HAP-1 (cell line): Measurements from ENCODE around the gene ELF5.

Experiments
- DNase-seq, 2 experiments: peaks; one replicate each; pipeline ENCODE4 v3.0.0-alpha.2; 2016 to 2020; ENCODE audit warnings: low spot score in 2 of 2
- H3K27me3 ChIP-seq: fragments of 250-450 bp; sonication (Bioruptor Pico); 2 replicates; pipeline ENCODE4 v1.5.1; 2020; ENCODE audit warnings: low read depth, mild to moderate bottlenecking, moderate library complexity
- H3K36me3 ChIP-seq: fragments of 250-450 bp; sonication (Bioruptor Pico); replicated peaks from 2 replicates; pipeline ENCODE4 v1.5.1; 2020; ENCODE audit warnings: mild to moderate bottlenecking
- H3K4me1 ChIP-seq: fragments of 250-450 bp; sonication (Bioruptor Pico); 2 replicates; pipeline ENCODE4 v1.5.1; 2020; ENCODE audit warnings: mild to moderate bottlenecking
- H3K4me3 ChIP-seq: fragments of 250-450 bp; sonication (Bioruptor Pico); 2 replicates; pipeline ENCODE4 v1.5.1; 2020; ENCODE audit warnings: mild to moderate bottlenecking, moderate library complexity
- H3K9me3 ChIP-seq: fragments of 250-450 bp; sonication (Bioruptor Pico); 2 replicates; pipeline ENCODE4 v1.5.1; 2020; ENCODE audit warnings: mild to moderate bottlenecking, moderate library complexity
- in situ Hi-C: fragments of 300-500 bp; cut with MboI; formaldehyde crosslinking; loops from 3 replicates; pipeline ENCODE4 v1.14.3; 2020; ENCODE audit warnings: low sequenced_read_pairs, inconsistent platforms, mixed read lengths

Gene ELF5

DNA sequence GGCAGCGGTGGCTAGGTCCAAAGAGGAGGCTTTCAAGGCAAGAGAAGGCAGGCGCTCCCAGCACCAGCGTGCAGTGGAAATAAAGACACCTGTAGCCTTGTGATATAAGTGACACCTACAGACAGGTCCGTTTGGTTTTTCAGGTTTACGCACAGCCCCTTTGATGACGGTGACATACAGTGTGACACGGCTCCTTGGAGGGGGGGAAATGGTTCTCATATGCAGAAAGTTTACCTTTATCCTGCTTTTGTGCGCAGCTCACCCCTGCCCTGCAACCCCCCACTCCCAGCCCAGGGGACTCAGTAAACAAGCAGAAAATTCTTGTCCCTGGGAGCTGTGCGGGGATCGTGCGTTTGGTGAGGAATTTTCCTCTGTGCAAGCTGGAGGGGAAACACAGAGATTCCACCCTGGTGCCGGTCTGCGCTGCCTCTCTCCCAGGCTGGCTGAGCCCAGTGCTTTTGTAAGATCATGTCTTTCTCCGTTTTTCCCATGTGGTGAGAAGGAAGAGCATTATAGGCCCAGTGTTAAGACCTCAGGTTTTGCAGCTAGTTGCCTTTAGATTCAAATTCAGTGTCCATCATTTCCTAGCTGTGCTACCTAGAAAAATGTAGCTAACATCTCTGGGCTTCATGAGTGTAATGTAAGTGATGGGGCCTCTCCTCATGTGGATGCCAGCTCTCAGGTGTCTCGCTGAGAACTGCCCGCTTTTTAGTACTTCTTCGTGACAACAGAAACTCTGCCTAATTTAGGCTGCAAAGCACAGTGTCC, at the start of gene ELF5:
Gene ELF5, minus strand, starts transcription at position 113 of the 768 bp plus-strand sequence. CDS start 8,045 bp downstream, outside the sequence.
- Histone ChIP-seq H3K4me1 (no peaks in the 10 kb centered on the region), H3K36me3 (no peaks in the 10 kb centered on the region)
- in situ Hi-C loops, result no loop called here

DNA sequence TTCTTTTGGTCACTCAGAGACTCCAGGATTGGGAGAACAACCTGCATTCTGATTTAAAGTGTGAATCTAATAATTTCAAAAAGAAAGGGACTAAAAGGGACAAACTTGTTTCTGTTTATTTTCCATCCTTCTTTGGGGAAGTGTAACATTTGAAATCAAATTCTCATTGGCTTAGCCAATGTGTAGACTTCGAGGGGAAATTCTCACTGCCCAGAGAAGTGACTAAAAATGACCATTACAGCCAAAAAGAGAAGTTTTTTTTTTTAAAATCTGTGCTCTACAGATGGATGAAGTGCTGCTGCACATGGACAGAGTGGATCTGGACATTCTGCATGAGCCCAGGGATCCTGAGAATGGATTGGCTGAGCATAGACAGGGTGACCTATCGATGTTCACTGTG, 49.4 kb upstream of the ELF5 start:
- no peak overlapping the region for H3K4me3 ChIP-seq
- H3K36me3 ChIP-seq, result no peaks in the 10 kb centered on the region
- H3K9me3 ChIP-seq, result no peaks in the 10 kb centered on the region
- in situ Hi-C loops, result no loop called here
- H3K27me3 ChIP-seq, result no peaks in the 10 kb centered on the region
- DNase-seq, result no peak
- no peaks in the 10 kb centered on the region for H3K4me1 ChIP-seq

More for the DNA sequence above, at the start of gene ELF5:
- Histone ChIP-seq H3K27me3 (no peaks in the 10 kb centered on the region; the same call in none of the 2 replicates), H3K9me3 (no peaks in the 10 kb centered on the region), H3K4me3 (no peak within 1 kb of the TSS)
- DNase-seq, result no peak

DNA sequence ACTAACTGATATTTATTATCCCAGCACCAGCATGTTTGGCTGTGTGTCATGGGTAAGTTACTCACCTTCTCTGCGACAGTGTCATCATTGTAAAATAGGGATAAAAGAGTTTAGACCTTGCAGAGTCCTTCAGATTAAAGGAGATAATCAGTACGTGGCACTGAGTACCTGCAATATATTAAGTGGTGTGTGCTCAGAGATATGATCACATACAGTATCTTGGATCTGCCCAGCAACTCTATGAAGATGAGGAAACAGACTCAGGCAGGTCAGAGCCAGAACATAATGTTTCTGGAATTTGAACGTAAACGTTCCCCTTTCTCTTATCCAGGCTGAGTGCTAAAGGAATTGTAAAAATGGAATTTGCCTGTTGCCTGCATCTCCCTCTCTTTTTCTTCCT, 46.9 kb upstream of the ELF5 start:
- no peaks in the 10 kb centered on the region for H3K9me3 ChIP-seq

DNA sequence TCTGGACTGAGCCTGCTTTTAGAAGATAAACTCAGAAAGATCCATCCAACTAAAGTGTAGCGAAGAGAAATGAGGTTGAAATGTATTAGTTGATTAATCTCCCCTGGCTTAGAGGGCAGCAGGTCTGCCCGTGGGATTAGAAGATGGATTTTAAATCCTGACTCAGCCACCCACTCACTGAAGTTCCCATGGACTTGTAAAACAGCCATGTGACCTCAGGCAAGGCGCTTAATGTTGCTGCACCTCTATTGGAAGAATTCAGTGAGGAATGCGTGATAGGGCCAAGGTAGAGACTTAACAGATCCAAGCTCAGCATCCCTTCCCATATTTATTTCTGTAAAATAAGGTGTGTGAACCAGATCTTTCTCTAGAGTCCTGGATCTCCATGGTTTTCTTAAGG, 45.1 kb upstream of the ELF5 start:
- in situ Hi-C loops, result no loop called here
- H3K4me1 ChIP-seq, result no peaks in the 10 kb centered on the region
- no peaks in the 10 kb centered on the region for H3K9me3 ChIP-seq
- H3K36me3 ChIP-seq, result no peaks in the 10 kb centered on the region
- H3K4me3 ChIP-seq, result no peak overlapping the region
- DNase-seq, result no peak
- H3K27me3 ChIP-seq, result no peaks in the 10 kb centered on the region

More for the DNA sequence above, 46.9 kb upstream of the ELF5 start:
- no peaks in the 10 kb centered on the region for H3K27me3 ChIP-seq
- DNase-seq, result no peak
- H3K4me1 ChIP-seq, result no peaks in the 10 kb centered on the region
- H3K36me3 ChIP-seq, result no peaks in the 10 kb centered on the region
- H3K4me3 ChIP-seq, result no peak overlapping the region
- in situ Hi-C loops, result no loop called here

DNA sequence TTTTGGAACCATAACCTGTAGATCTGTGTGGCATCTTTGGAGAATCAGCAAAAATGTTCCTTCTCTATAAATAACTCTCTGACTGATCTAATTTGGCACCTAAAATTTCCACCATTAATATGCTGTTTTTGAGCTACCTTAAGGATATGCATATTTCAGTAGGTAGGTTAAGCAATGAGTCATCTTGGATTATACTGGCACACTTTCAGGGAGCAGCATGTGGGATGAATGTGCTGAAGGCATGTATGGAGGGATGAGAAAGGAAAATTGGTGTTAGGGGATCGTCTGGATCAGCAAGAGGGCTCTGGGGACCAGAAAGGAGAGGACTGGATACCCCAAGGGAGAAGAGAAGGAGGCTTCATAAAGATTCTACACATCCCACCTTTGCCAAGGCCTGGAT, 44.6 kb upstream of the ELF5 start:
- Histone ChIP-seq H3K4me3 (no peak overlapping the region), H3K36me3 (no peaks in the 10 kb centered on the region), H3K9me3 (no peaks in the 10 kb centered on the region), H3K4me1 (no peaks in the 10 kb centered on the region), H3K27me3 (no peaks in the 10 kb centered on the region)
- in situ Hi-C loops, result no loop called here
- DNase-seq, result no peak

DNA sequence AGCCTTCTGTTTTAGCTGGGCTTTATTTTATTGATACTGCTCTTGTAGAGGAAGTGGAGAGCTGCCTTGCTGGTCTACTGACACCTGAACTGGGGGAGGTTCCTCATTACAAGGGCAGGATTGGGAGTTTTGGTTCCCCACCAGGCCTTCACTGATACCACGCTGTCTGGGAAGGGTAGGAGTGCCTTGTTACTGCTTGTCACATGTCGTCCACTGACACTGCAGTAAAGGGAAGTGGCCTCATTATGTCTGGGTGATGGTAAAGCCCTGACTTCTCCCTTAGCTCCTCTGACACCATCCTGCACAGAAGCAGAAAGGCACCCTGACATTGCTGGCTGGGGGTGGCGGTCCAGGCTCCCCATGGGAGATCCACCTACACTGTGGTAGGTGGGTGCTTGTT, 38.7 kb upstream of the ELF5 start:
- Histone ChIP-seq H3K9me3 (no peaks in the 10 kb centered on the region), H3K4me3 (no peak overlapping the region), H3K4me1 (no peaks in the 10 kb centered on the region), H3K27me3 (no peaks in the 10 kb centered on the region), H3K36me3 (no peaks in the 10 kb centered on the region)
- in situ Hi-C loops, result no loop called here
- no peak for DNase-seq

DNA sequence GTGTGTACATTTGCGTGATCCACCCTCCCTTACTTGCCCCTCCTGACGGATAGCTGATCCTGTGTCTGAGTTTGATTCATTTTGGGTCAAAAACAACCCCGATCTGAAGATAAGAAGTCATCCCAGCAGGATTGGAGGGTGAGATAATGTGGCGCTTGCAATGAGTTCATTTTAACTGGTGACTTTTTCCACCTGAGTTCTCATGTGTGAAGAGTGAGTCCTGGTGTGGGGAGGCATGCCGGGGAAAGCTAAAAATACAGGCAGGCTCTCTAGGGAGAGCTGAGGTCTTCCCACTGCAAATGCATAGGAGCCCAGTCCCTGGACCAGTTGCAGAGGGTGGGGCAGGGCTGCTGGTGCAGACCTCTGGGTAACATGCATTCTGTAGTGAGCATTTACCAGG, 35.7 kb upstream of the ELF5 start:
- in situ Hi-C loops, result no loop called here
- no peak overlapping the region for H3K4me3 ChIP-seq
- H3K36me3 ChIP-seq, result no peaks in the 10 kb centered on the region
- no peak for DNase-seq
- H3K4me1 ChIP-seq, result peaks cover 4% of the 10 kb centered on the region; the same call in 1 of the 2 replicates
- H3K9me3 ChIP-seq, result no peaks in the 10 kb centered on the region
- no peaks in the 10 kb centered on the region for H3K27me3 ChIP-seq

DNA sequence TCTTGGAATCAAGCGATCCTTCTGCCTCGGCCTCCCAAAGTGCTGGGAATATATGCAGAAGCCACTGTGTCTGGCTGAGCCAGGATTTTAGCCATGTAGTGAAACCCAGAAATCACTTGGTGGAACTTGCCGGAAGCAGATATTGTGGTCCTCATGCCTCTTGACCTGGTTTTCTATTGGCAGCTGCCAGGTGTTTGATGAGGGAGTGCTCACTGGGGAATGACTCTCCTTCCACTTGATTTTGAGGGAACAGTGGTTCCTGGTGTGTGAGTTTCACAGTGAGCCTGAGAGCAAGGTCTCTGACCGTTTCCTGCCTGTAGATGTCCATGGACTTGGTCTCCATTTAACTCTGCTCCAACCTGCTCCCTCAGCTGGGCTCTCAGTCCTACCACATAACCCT, 34.7 kb upstream of the ELF5 start:
- Histone ChIP-seq H3K9me3 (no peaks in the 10 kb centered on the region), H3K36me3 (no peaks in the 10 kb centered on the region), H3K27me3 (no peaks in the 10 kb centered on the region), H3K4me1 (peaks cover 4% of the 10 kb centered on the region; the same call in 1 of the 2 replicates), H3K4me3 (no peak overlapping the region)
- no peak for DNase-seq
- in situ Hi-C loops, result no loop called here

DNA sequence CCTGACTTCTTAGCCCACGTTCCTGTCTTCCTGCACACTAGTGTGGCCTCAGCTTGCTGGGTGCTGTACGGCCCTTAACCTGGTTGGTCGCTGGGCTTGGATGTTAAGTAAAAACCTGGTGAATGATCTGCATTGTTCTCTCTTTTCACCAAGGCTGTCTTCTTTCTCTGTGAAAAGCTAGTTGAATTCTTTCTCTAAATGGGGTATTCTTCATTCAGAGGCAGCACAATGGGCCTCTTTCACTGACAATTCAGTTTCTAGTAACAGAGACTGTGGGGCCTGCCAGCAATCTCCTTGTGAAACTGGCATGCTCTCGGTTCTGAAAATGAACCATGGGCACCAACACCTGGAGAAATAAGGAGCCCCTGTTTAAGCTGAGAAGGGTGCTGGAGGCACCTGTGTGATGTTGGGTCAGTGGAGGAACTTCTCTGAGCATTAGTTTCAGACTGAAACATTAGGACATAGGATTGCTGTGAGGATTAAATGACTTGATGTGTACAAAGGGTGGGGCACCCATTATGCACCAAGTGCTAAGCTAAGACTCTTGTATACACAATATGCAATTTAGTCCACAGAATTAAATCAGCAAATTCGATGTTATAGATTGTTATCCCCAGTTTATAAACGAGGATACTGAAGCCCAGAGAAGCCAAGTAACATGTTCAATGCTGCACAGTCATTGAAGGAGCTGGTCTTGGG, 33.1 kb upstream of the ELF5 start:
- in situ Hi-C loops, result no loop called here
- peaks cover 4% of the 10 kb centered on the region; the same call in 1 of the 2 replicates for H3K4me1 ChIP-seq
- peak; percentile 51 to 71 for DNase-seq
- H3K36me3 ChIP-seq, result no peaks in the 10 kb centered on the region
- H3K27me3 ChIP-seq, result no peaks in the 10 kb centered on the region
- H3K9me3 ChIP-seq, result no peaks in the 10 kb centered on the region
- no peak overlapping the region for H3K4me3 ChIP-seq

DNA sequence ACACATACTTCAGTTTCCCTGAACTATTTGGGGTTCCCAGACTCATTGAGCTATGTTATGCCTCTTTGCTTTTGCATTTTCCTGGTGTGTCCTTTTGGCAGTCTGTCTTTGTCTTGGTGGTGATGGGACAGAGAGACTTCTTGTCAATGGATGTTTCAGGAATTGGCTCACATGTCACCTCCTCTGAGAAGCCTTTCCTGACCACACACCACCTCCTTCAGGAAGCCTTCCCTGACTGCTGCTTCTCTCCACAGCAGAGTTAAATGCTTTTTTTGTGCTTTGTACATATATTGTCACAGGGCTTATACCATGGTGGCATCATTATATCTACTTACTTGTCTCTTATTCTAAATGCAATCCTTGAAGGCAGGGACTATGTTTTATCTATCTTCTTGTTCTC, 28.5 kb upstream of the ELF5 start:
- DNase-seq, result no peak
- Histone ChIP-seq H3K4me1 (peaks cover 4% of the 10 kb centered on the region; the same call in 1 of the 2 replicates), H3K9me3 (no peaks in the 10 kb centered on the region), H3K36me3 (no peaks in the 10 kb centered on the region), H3K27me3 (peaks cover 8% of the 10 kb centered on the region), H3K4me3 (no peak overlapping the region)
- in situ Hi-C loops, result no loop called here

DNA sequence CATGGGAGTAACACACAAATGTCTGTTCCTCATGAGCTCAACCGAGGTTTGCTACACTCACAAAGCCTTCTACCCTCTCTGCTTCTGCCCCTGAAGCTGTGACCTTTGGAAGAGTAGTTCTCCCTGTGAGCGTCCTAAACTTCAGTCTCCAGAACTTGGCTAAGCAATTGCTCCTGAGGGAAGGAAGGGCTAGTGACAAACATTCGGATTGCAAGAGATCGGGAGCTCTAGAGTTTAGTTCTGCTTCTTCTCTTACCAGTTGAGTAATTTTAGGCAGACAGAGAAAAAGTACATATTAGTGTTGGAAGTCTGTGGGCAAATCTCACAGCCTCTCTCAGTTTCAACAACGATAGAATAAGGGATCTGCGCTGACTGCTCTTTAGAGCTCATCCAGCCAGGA, 27.3 kb upstream of the ELF5 start:
- Histone ChIP-seq H3K4me3 (no peak overlapping the region), H3K4me1 (no peaks in the 10 kb centered on the region), H3K27me3 (peaks cover 8% of the 10 kb centered on the region), H3K9me3 (no peaks in the 10 kb centered on the region), H3K36me3 (no peaks in the 10 kb centered on the region)
- in situ Hi-C loops, result no loop called here
- no peak for DNase-seq

DNA sequence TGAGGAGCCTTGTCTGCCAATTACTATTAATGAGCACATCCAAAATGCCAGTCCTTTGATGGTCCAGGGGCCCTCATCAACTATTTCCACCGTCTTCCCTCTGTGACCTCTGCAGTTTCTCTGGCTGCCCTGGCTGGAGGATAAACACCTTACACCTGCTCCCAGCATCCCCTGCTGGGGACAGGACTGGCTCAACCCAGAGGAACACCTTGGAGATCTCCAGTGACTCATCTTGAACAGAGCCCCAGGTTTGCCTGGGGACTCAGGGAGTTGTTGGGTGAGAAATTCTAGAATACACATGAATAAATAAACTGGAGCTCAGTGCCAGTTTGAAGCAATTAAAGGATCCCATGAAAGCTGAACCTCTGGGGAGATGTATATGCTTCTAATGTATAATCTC, 24.0 kb upstream of the ELF5 start:
- peaks cover 8% of the 10 kb centered on the region for H3K27me3 ChIP-seq
- H3K4me1 ChIP-seq, result no peaks in the 10 kb centered on the region
- in situ Hi-C loops, result no loop called here
- no peak overlapping the region for H3K4me3 ChIP-seq
- no peaks in the 10 kb centered on the region for H3K9me3 ChIP-seq
- no peak for DNase-seq
- no peaks in the 10 kb centered on the region for H3K36me3 ChIP-seq

DNA sequence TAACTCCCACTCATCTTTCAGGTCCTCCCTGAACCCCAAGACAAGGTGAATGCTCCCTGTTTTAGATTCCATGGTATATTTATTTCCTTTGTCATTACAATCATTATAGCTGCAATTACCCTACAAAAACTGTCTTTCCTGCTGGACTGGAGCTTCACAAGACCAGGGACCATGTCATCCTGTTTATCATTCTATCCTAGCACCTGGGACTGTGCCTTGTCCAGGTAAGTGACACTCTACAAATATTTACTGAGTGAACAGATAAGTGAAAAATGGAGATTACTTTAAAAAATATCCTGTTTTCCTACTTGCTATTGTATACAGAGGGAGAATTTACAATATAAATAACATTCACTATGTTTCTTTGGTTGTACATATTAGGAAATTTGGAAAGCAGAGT, 22.5 kb upstream of the ELF5 start:
- Histone ChIP-seq H3K36me3 (no peaks in the 10 kb centered on the region), H3K27me3 (peaks cover 8% of the 10 kb centered on the region), H3K4me3 (no peak overlapping the region), H3K9me3 (no peaks in the 10 kb centered on the region), H3K4me1 (no peaks in the 10 kb centered on the region)
- DNase-seq, result no peak
- in situ Hi-C loops, result no loop called here

DNA sequence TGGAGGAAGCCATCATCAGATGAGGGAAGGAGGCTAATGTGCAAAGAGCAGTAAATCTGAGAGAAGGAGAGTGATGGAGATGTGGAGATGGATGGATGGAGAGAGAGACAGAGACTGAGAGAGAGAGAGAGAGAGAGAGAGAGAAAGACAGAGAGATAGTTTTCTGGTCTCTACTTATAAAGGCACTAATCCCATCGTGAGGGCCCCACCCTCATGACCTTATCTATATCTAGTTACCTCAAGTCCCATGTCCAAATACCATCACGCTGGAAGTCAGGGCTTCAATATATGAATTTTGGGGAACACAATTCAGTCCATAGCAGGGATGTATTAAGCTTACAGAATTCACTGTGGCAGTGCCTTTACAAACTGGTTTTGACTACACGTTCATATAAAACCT, 21.2 kb upstream of the ELF5 start:
- in situ Hi-C loops, result no loop called here
- DNase-seq, result no peak

More for the DNA sequence above, 21.2 kb upstream of the ELF5 start:
- peaks cover 8% of the 10 kb centered on the region for H3K27me3 ChIP-seq
- H3K9me3 ChIP-seq, result no peaks in the 10 kb centered on the region
- H3K4me1 ChIP-seq, result no peaks in the 10 kb centered on the region
- H3K4me3 ChIP-seq, result no peak overlapping the region
- H3K36me3 ChIP-seq, result no peaks in the 10 kb centered on the region
